WI38 (cell line): ENCODE measurements around the gene UBE2E2.

Source experiments
- H3K4me3 ChIP-seq: 2 replicates; pipeline ENCODE4 v1.5.1; 2011; ENCODE audit warnings: low read depth, mild to moderate bottlenecking, control low read depth, low read length
- TF ChIP-seq, protein P1 (sequence below): IDR thresholded peaks from 2 replicates; pipeline ENCODE4 v1.5.1; 2012; ENCODE audit warnings: low read depth, mild to moderate bottlenecking, control low read depth, low read length

Gene UBE2E2

DNA sequence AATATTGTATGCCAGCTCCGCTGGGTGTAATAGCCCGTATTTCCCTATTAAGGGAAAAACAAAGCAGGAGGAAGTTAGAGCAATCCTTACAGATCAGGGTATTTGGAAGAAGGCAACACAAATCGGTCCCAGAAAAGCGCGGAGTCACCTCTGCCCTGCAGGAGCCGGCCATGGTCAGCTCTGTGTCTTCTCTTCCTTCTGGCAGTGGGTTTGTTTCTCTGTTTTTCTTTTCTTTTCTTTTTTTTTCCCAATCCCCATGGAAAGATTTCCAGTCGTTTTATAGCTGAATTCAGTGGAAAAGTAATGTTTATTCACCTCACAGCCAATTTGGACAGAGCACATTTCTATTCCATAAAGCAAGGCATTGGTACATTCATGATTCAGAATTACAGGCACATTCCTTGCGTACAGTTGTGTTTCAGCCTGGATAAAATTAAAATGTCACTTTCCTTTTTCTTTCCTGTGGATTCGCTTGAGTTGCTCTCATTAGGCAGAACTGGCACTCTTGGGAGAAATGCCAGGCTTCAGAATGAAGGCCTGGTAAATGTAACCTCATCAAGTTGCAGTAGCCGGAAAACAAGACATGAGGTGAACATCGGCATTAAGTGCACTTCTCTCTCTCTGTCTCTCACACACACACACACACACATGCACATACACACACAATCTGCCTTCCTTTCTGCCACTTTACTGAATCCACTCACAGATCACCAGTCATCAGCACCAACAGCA, 398.1 kb downstream of the UBE2E2 start:
- H3K4me3 ChIP-seq: no peak overlapping the region
- TF ChIP-seq, protein P1, sequence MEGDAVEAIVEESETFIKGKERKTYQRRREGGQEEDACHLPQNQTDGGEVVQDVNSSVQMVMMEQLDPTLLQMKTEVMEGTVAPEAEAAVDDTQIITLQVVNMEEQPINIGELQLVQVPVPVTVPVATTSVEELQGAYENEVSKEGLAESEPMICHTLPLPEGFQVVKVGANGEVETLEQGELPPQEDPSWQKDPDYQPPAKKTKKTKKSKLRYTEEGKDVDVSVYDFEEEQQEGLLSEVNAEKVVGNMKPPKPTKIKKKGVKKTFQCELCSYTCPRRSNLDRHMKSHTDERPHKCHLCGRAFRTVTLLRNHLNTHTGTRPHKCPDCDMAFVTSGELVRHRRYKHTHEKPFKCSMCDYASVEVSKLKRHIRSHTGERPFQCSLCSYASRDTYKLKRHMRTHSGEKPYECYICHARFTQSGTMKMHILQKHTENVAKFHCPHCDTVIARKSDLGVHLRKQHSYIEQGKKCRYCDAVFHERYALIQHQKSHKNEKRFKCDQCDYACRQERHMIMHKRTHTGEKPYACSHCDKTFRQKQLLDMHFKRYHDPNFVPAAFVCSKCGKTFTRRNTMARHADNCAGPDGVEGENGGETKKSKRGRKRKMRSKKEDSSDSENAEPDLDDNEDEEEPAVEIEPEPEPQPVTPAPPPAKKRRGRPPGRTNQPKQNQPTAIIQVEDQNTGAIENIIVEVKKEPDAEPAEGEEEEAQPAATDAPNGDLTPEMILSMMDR: no peak

DNA sequence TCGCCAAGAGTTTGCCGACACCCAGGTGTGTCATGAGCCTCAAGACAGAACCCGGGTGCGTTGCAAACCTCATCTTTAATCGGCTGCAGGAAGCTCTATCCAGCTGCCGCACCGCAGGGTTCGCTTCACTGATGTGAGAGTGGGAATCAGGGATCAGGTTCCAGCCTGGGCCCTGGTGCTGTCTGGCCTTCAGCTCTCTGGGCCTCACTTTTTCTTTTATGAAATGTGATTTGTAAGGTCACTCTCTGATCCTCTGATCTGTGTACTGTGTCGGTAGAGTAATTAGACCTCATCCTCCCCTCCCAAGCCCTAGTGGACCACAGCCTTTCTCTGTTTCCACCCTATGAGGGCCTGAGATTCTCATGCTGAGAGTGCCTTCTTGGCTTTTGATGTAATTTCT, 399.8 kb downstream of the UBE2E2 start:
- TF ChIP-seq, protein P1: no peak

DNA sequence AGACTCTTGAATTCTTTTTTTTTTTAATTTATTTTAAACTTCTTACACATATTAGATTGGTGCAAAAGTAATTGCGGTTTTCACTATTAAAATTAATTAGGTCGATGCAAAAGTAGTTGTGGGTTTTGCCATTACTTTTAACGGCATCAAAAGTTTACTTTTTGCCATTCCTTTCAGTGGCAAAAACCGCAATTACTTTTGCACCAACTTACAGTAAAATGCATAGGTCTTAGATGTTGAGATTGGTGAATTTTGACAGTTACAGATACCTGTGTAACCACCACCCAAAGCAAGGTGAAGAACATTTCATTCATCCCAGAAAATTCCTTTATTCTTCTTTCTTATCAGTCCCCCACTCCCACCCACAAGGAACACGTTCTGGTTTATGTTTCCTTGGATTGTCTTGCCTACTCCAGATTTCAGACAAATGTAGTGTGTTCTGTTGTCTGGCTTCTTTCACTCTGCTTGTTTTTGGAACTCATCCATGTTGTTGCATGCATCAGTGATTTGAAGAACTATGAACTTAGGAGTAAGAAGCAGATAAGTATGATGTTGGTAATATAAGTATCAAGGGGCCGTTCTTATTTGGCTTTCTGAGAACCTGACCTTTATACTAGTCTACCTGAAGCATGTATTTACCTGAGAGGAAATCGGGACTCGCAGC, 404.2 kb downstream of the UBE2E2 start:
- TF ChIP-seq, protein P1: no peak
- H3K4me3 ChIP-seq: no peak overlapping the region

More for the DNA sequence above, 399.8 kb downstream of the UBE2E2 start:
- no peak overlapping the region for H3K4me3 ChIP-seq

DNA sequence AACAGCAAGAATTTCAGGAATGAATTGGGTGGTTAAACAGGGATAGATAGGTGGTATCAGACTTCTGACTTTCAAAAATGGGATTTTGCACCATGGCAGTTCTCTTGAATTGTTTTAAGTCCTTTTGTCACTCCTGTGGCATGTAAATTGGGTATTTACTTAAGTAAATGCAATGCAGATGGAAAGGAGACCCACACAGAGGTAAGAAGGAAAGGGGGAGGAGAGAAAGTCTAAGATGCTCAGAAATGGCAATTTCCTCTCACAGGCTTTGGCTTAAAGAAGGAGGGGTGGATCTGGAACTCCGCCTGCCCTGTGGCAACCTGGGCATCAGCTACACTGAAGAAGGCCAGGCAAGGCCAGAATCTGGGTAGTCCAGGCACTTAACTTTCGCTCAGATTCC, 405.5 kb downstream of the UBE2E2 start:
- TF ChIP-seq, protein P1: no peak

DNA sequence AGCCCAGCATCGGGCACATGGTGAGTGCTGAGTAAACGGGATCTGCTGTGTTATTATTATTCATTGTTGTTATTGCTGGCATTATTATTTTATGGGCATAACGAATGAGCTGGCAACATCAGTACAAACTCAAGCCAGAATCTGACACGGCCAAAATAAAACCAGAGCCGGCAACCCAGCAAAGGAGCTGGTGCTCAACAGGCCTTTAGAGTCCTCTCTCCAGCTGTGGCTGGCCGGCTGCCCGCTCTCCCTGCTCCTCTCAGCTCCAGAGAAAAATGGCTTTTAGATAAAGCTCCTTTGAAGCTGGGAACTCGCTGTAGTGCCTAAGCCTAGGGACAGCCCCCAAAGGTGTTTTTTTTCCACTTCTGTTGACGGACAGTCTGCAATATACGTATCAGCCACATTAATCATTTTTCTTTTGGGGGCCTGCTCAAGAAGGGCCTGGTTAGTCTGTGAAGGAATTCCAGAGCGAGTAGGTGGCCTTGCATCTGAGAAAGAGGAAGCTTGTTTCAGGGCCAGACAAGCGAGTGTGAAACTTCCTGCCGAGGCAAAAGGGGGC, 408.7 kb downstream of the UBE2E2 start:
- H3K4me3 ChIP-seq: no peak overlapping the region
- TF ChIP-seq, protein P1: no peak

More for the DNA sequence above, 405.5 kb downstream of the UBE2E2 start:
- no peak overlapping the region for H3K4me3 ChIP-seq

DNA sequence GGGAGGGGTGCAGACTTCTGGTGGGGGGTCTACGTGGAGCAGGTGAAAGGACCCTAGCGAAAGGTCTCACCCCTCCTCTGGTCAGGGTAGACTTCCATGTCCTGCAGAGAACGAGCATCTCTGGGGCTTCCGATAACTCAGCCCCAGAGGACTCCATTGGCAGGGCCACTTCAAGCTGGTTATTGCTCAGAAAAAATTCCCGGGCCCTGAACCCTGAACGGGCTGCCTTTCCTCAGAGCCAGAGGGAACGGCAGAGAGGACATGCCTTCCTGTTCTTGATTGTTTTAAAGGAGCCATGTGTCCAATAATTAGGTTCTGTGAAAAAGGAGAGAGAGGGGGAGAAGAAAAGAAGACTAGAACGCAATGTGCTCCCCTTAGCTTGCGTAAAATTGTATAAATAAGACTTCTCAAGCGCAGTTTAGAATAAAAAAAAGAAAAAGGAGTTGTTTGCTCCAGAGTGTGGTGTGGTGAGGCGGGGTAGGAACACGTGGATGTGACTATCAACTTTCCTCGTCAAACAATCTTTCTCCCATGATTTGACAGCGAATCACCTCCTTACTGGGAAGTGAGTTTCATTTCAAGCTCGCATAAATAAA, 409.3 kb downstream of the UBE2E2 start:
- peak overlapping the region; percentile 18; the same call in 1 of the 2 replicates for H3K4me3 ChIP-seq

More for the DNA sequence above, 409.3 kb downstream of the UBE2E2 start:
- TF ChIP-seq, protein P1: no peak
